Testis (tissue), 3 donors: ENCODE results near the gene MYO5B. TPM values are rescaled to one million over a fixed set of nuclear protein-coding genes. Genes with fewer than 3 reads are reported as not detected.

Experiments
- DNase-seq: peaks from one replicate; pipeline ENCODE4 v3.0.0-alpha.2; 2019
- H3K27ac ChIP-seq, 2 donors: fragments of 200-600 bp; sonication (generic); one replicate each; pipeline ENCODE4 v1.5.1; 2019
- H3K27me3 ChIP-seq: fragments of 200-600 bp; sonication (generic); one replicate; pipeline ENCODE4 v1.5.1; 2019
- H3K36me3 ChIP-seq: fragments of 200-600 bp; sonication (generic); one replicate; pipeline ENCODE4 v1.5.1; 2017; ENCODE audit warnings: low read depth; ENCODE audit errors: missing control alignments
- H3K4me1 ChIP-seq: fragments of 200-600 bp; sonication (generic); one replicate; pipeline ENCODE4 v1.5.1; 2019
- H3K4me3 ChIP-seq, 2 donors: fragments of 200-600 bp; sonication (generic); one replicate each; pipeline ENCODE4 v1.5.1; 2017 to 2019
- H3K9me3 ChIP-seq: fragments of 200-600 bp; sonication (generic); one replicate; pipeline ENCODE4 v1.5.1; 2017
- POLR2A ChIP-seq: fragments of 450-650 bp; IDR thresholded peaks from one replicate; pipeline ENCODE4 v1.6.1; 2017; ENCODE audit warnings: antibody characterized with exemption, mild to moderate bottlenecking, moderate library complexity
- WGBS, 2 donors: methylation state at CpG; one replicate each; pipeline ENCODE4 v1.1.5; 2018; 5-methylcytosine and 5-hydroxymethylcytosine counted together
- intact Hi-C: fragments of 100-400 bp; cut with DNase I; formaldehyde crosslinking; loops from one replicate; pipeline ENCODE4 v1.15.1; 2023; ENCODE audit warnings: low total_unique reads
- polyA plus RNA-seq: library from polyadenylated mRNA; stranded (reverse); fragments of 350-450 nt; fragmentation: Illumina TruSeq; extraction: RNeasy Lipid Tissue Mini Kit (QIAGEN cat#74804); gene quantifications from one replicate; pipeline ENCODE4 v1.2.3, GENCODE V29; 2014; ENCODE audit warnings: low read depth, low replicate concordance; ENCODE audit not compliant: insufficient read depth
- total RNA-seq, 2 donors: library from RNA; depleted of rRNA; stranded (reverse); fragments of >200 nt; gene quantifications; one replicate each; pipeline ENCODE4 v1.2.3, GENCODE V29; 2016
- TF ChIP-seq, protein P1 (sequence below), 3 experiments: fragments of 450-650 bp in 2 of 3; fragments of 200-600 bp in 1 of 3; sonication (generic) in 1 of 3; IDR thresholded peaks; one replicate each; pipeline ENCODE4 v1.5.1; 2016 to 2019; ENCODE audit warnings: antibody characterized with exemption in 3 of 3, mild to moderate bottlenecking in 2 of 3, moderate library complexity in 1 of 3

Gene MYO5B
- total and polyA plus RNA-seq, 3 donors from 2014 or later = 24.8 to 31.8 (median 26.1) TPM

GRCh38 chr18:49899657-49900330 lies 295.2 kb downstream of the MYO5B start:
- DNase-seq = no peak
- WGBS, 2 donors = 83 to 91% methylated on average over 5 of the region's 5 CpGs
- Histone ChIP-seq H3K27me3 (no peaks in the 10 kb centered on the region), H3K9me3 (no peaks in the 10 kb centered on the region), H3K36me3 (no peaks in the 10 kb centered on the region), H3K4me3 (no peak overlapping the region), H3K27ac (no peak overlapping the region), H3K4me1 (no peaks in the 10 kb centered on the region)
- TF ChIP-seq POLR2A = no peak
- TF ChIP-seq, protein P1, sequence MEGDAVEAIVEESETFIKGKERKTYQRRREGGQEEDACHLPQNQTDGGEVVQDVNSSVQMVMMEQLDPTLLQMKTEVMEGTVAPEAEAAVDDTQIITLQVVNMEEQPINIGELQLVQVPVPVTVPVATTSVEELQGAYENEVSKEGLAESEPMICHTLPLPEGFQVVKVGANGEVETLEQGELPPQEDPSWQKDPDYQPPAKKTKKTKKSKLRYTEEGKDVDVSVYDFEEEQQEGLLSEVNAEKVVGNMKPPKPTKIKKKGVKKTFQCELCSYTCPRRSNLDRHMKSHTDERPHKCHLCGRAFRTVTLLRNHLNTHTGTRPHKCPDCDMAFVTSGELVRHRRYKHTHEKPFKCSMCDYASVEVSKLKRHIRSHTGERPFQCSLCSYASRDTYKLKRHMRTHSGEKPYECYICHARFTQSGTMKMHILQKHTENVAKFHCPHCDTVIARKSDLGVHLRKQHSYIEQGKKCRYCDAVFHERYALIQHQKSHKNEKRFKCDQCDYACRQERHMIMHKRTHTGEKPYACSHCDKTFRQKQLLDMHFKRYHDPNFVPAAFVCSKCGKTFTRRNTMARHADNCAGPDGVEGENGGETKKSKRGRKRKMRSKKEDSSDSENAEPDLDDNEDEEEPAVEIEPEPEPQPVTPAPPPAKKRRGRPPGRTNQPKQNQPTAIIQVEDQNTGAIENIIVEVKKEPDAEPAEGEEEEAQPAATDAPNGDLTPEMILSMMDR (IDR thresholded peaks at IDR 0.05) = no peak
- intact Hi-C loops = no loop called here

- TF ChIP-seq, protein P1 (IDR thresholded peaks at IDR 0.05) = no peak
- TF ChIP-seq POLR2A = no peak
- no peak overlapping the region for H3K27ac ChIP-seq
- DNase-seq = peak; percentile 69
- no peaks in the 10 kb centered on the region for H3K36me3 ChIP-seq
- intact Hi-C loops = no loop called here
- H3K4me3 ChIP-seq = no peak overlapping the region
- 56 to 58% methylated on average over 7 of the region's 7 CpGs for WGBS, 2 donors
- H3K4me1 ChIP-seq = no peaks in the 10 kb centered on the region
- H3K9me3 ChIP-seq = no peaks in the 10 kb centered on the region
- H3K27me3 ChIP-seq = no peaks in the 10 kb centered on the region
Measured at GRCh38 chr18:49898421-49898820, 296.5 kb downstream of the MYO5B start.

- DNase-seq = no peak
- Histone ChIP-seq H3K27me3 (no peaks in the 10 kb centered on the region), H3K9me3 (no peaks in the 10 kb centered on the region), H3K4me3 (no peak overlapping the region), H3K4me1 (no peaks in the 10 kb centered on the region), H3K36me3 (no peaks in the 10 kb centered on the region), H3K27ac (no peak overlapping the region)
- intact Hi-C loops = no loop called here
- 94% methylated on average over 9 to 11 of the region's 11 CpGs for WGBS, 2 donors
- TF ChIP-seq, protein P1 (IDR thresholded peaks at IDR 0.05) = no peak
- no peak for TF ChIP-seq POLR2A
Measured at GRCh38 chr18:49894517-49895226, 300.3 kb downstream of the MYO5B start.

- TF ChIP-seq, protein P1 (IDR thresholded peaks at IDR 0.05) = no peak
- no peak for TF ChIP-seq POLR2A
- H3K4me1 ChIP-seq = no peaks in the 10 kb centered on the region
- WGBS, 2 donors = 93 to 94% methylated on average over 2 of the region's 2 CpGs
Measured at GRCh38 chr18:49893036-49893435, 301.9 kb downstream of the MYO5B start.

More at GRCh38 chr18:49893036-49893435, 301.9 kb downstream of the MYO5B start:
- H3K27ac ChIP-seq = no peak overlapping the region
- H3K27me3 ChIP-seq = no peaks in the 10 kb centered on the region
- H3K4me3 ChIP-seq = no peak overlapping the region
- no peaks in the 10 kb centered on the region for H3K9me3 ChIP-seq
- intact Hi-C loops = no loop called here
- H3K36me3 ChIP-seq = no peaks in the 10 kb centered on the region
- DNase-seq = no peak
